ENCODE results near the gene EXT2.

EXT2 gene

GRCh38 chr11:44277196-44278090, 182.0 kb downstream of the EXT2 start:
- no peaks in the 10 kb centered on the region for H4K20me1 ChIP-seq
- no peak overlapping the region for H3K4me3 ChIP-seq
- peaks cover 0 to 24% (median 17%) of the 10 kb centered on the region in 10 experiments; a peak in 16 of 20 replicates for H3K4me1 ChIP-seq
- no peak overlapping the region; a peak in 2 of 22 replicates for H3K27ac ChIP-seq
- H3K36me3 ChIP-seq = no peaks in the 10 kb centered on the region
- peak overlapping the region in 10 of 11 experiments; percentile 21 to 72 (median 42); a peak in 15 of 22 replicates for H3K4me2 ChIP-seq
- H3K9ac ChIP-seq = no peak overlapping the region; a peak in 1 of 22 replicates
- no peak for TF ChIP-seq Cebpa-rat (IDR thresholded peaks at IDR 0.05)
- peaks cover 0 to 26% (median 14%) of the 10 kb centered on the region in 11 experiments; a peak in 14 of 22 replicates for H3K9me3 ChIP-seq (replicated peaks in 1 of 11)
- H3K27me3 ChIP-seq = no peaks in the 10 kb centered on the region

GRCh38 chr11:44279483-44279882, 184.0 kb downstream of the EXT2 start:
- Histone ChIP-seq H4K20me1 (no peaks in the 10 kb centered on the region), H3K4me1 (peaks cover 0 to 24% (median 17%) of the 10 kb centered on the region in 10 experiments; a peak in 16 of 20 replicates)
- TF ChIP-seq Cebpa-rat (IDR thresholded peaks at IDR 0.05) = no peak

GRCh38 chr11:44280257-44280656, 184.8 kb downstream of the EXT2 start:
- TF ChIP-seq Cebpa-rat (IDR thresholded peaks at IDR 0.05) = no peak
- Histone ChIP-seq H3K27ac (no peak overlapping the region), H3K9ac (no peak overlapping the region), H4K20me1 (no peaks in the 10 kb centered on the region), H3K4me3 (no peak overlapping the region), H3K27me3 (no peaks in the 10 kb centered on the region), H3K4me1 (peaks cover 0 to 24% (median 17%) of the 10 kb centered on the region in 10 experiments; a peak in 16 of 20 replicates), H3K36me3 (no peaks in the 10 kb centered on the region), H3K4me2 (no peak overlapping the region), H3K9me3 (replicated peaks in 1 of 11) (peaks cover 0 to 2% (median under 1%) of the 10 kb centered on the region in 11 experiments; a peak in 3 of 22 replicates)

More at GRCh38 chr11:44279483-44279882, 184.0 kb downstream of the EXT2 start:
- no peak overlapping the region for H3K4me3 ChIP-seq
- no peak overlapping the region for H3K4me2 ChIP-seq
- H3K27ac ChIP-seq = no peak overlapping the region
- no peak overlapping the region for H3K9ac ChIP-seq
- H3K9me3 ChIP-seq (replicated peaks in 1 of 11) = peaks cover 0 to 9% (median 6%) of the 10 kb centered on the region in 11 experiments; a peak in 10 of 22 replicates
- no peaks in the 10 kb centered on the region for H3K27me3 ChIP-seq
- H3K36me3 ChIP-seq = no peaks in the 10 kb centered on the region

- no peak for TF ChIP-seq Cebpa-rat (IDR thresholded peaks at IDR 0.05)
- H3K27ac ChIP-seq = no peak overlapping the region
- no peaks in the 10 kb centered on the region for H3K9me3 ChIP-seq (replicated peaks in 1 of 11)
- peaks cover 0 to 24% (median 17%) of the 10 kb centered on the region in 10 experiments; a peak in 16 of 20 replicates for H3K4me1 ChIP-seq
- no peak overlapping the region for H3K9ac ChIP-seq
- no peak overlapping the region for H3K4me2 ChIP-seq
- no peaks in the 10 kb centered on the region for H3K27me3 ChIP-seq
- no peaks in the 10 kb centered on the region for H4K20me1 ChIP-seq
- H3K4me3 ChIP-seq = no peak overlapping the region
- no peaks in the 10 kb centered on the region for H3K36me3 ChIP-seq
Measured at GRCh38 chr11:44281151-44281550, 185.7 kb downstream of the EXT2 start.

- Histone ChIP-seq H3K36me3 (no peaks in the 10 kb centered on the region), H3K9me3 (replicated peaks in 1 of 11) (no peaks in the 10 kb centered on the region), H3K27ac (no peak overlapping the region), H3K27me3 (no peaks in the 10 kb centered on the region), H4K20me1 (no peaks in the 10 kb centered on the region), H3K4me3 (no peak overlapping the region), H3K4me1 (peaks cover 0 to 15% (median 12%) of the 10 kb centered on the region in 10 experiments; a peak in 17 of 20 replicates), H3K4me2 (no peak overlapping the region), H3K9ac (no peak overlapping the region)
- no peak for TF ChIP-seq Cebpa-rat (IDR thresholded peaks at IDR 0.05)
Measured at GRCh38 chr11:44282620-44283019, 187.1 kb downstream of the EXT2 start.

GRCh38 chr11:44285756-44286155, 190.3 kb downstream of the EXT2 start:
- Histone ChIP-seq H4K20me1 (no peaks in the 10 kb centered on the region), H3K27me3 (no peaks in the 10 kb centered on the region), H3K9ac (peak overlapping the region in 2 of 11 experiments; percentile 7 to 39; a peak in 3 of 22 replicates), H3K4me2 (no peak overlapping the region), H3K36me3 (no peaks in the 10 kb centered on the region), H3K9me3 (replicated peaks in 1 of 11) (no peaks in the 10 kb centered on the region), H3K4me3 (no peak overlapping the region), H3K4me1 (peaks cover 0 to 5% (median 4%) of the 10 kb centered on the region in 10 experiments; a peak in 8 of 20 replicates), H3K27ac (no peak overlapping the region)
- TF ChIP-seq Cebpa-rat (IDR thresholded peaks at IDR 0.05) = no peak

GRCh38 chr11:44286268-44286880, 190.9 kb downstream of the EXT2 start:
- Histone ChIP-seq H4K20me1 (no peaks in the 10 kb centered on the region), H3K4me2 (no peak overlapping the region), H3K9me3 (replicated peaks in 1 of 11) (no peaks in the 10 kb centered on the region), H3K27me3 (no peaks in the 10 kb centered on the region), H3K4me1 (peaks cover 0 to 8% (median 7%) of the 10 kb centered on the region in 10 experiments; a peak in 8 of 20 replicates), H3K9ac (0 out of 22 replicates have a peak overlapping the region, but pooled peaks of 1 of the 11 experiments have one; percentile 39), H3K4me3 (no peak overlapping the region), H3K27ac (no peak overlapping the region), H3K36me3 (no peaks in the 10 kb centered on the region)
- TF ChIP-seq Cebpa-rat (IDR thresholded peaks at IDR 0.05) = no peak

- Histone ChIP-seq H3K36me3 (no peaks in the 10 kb centered on the region), H3K4me3 (no peak overlapping the region), H3K9me3 (replicated peaks in 1 of 11) (no peaks in the 10 kb centered on the region), H3K9ac (no peak overlapping the region), H3K27me3 (no peaks in the 10 kb centered on the region), H3K4me1 (peaks cover 0 to 8% (median 7%) of the 10 kb centered on the region in 10 experiments; a peak in 8 of 20 replicates), H4K20me1 (no peaks in the 10 kb centered on the region), H3K27ac (no peak overlapping the region), H3K4me2 (no peak overlapping the region)
- TF ChIP-seq Cebpa-rat (IDR thresholded peaks at IDR 0.05) = no peak
Measured at GRCh38 chr11:44286911-44287310, 191.4 kb downstream of the EXT2 start.

- no peak overlapping the region for H3K9ac ChIP-seq
- no peak overlapping the region for H3K4me2 ChIP-seq
- no peaks in the 10 kb centered on the region for H4K20me1 ChIP-seq
- H3K27ac ChIP-seq = no peak overlapping the region
- no peak for TF ChIP-seq Cebpa-rat (IDR thresholded peaks at IDR 0.05)
- H3K4me3 ChIP-seq = no peak overlapping the region
- no peaks in the 10 kb centered on the region for H3K36me3 ChIP-seq
- H3K4me1 ChIP-seq = peaks cover 0 to 8% (median 7%) of the 10 kb centered on the region in 10 experiments; a peak in 8 of 20 replicates
- H3K9me3 ChIP-seq (replicated peaks in 1 of 11) = no peaks in the 10 kb centered on the region
- H3K27me3 ChIP-seq = no peaks in the 10 kb centered on the region
Measured at GRCh38 chr11:44288133-44288526, 192.7 kb downstream of the EXT2 start.

Data from BLaER1 treated with 17β-estradiol and CSF1 and Interleukin-3, amounts not matched to agents 10 nM and 100 nM (cell line).